GM12865 (cell line): Measurements from ENCODE around the gene TNFRSF17.
"Not testable (repeated sequence)": the region's sequence is repeated elsewhere in the genome, so short reads cannot be mapped to it uniquely, and the experiment has no call there.

Source experiments
- DNase-seq: peaks from one replicate; pipeline ENCODE4 v3.0.0; 2010; ENCODE audit warnings: low read depth
- H3K4me3 ChIP-seq: 2 replicates; pipeline ENCODE4 v1.5.1; 2011; ENCODE audit warnings: mild to moderate bottlenecking, low read depth, low read length, control low read depth
- CTCF ChIP-seq: IDR thresholded peaks from 2 replicates; pipeline ENCODE4 v1.5.1; 2011; ENCODE audit warnings: low read length, control low read depth, low read depth, inconsistent platforms; ENCODE audit not compliant: insufficient read depth; ENCODE audit errors: missing control alignments

The TNFRSF17 gene

GRCh38 chr16:11949527-11949926, 15.5 kb upstream of the TNFRSF17 start:
- peak; percentile 82 for DNase-seq
- TF ChIP-seq CTCF: peak; percentile 73
- H3K4me3 ChIP-seq: no peak overlapping the region

DNA sequence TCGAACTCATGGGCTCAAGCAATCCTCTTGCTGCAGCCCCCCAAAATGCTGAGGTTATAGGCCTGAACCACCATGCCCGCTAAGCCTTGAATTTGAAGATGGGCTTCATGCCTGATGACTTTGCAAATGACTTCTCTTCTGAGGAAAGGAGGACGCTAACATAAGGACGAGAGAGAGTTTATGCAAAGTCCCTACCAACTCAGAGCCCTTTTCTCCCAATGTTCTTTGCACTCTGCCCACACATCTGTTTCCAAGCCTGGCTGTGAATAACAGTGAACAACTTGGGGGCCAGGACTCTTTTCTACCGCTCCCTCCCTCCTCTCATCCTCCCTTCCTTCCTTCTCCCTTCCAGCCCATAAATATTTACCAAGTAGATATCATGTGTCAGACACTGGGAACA, 14.6 kb upstream of the TNFRSF17 start:
- DNase-seq: no peak
- H3K4me3 ChIP-seq: no peak overlapping the region
- no peak for TF ChIP-seq CTCF

DNA sequence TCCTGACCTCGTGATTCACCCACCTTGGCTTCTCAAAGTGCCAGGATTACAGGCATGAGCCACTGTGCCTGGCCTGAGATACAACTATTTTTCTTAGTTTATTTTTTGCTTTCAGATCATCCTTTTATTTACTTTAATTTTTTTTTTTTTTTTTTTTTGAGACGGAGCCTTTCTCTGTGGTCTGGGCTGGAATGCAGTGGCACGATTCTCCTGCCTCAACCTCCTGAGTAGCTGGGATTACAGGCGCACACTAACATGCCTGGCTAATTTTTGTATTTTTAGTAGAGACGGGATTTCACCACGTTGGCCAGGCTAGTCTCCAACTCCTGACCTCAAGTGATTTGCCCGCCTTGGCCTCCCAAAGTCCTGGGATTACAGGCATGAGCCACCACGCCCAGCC, 11.4 kb upstream of the TNFRSF17 start:
- not testable (repeated sequence) for H3K4me3 ChIP-seq, DNase-seq

- TF ChIP-seq CTCF: no peak
- H3K4me3 ChIP-seq: no peak overlapping the region
- no peak for DNase-seq
These were observed 9.3 kb upstream of the TNFRSF17 start for GRCh38 chr16:11955713-11956123.

DNA sequence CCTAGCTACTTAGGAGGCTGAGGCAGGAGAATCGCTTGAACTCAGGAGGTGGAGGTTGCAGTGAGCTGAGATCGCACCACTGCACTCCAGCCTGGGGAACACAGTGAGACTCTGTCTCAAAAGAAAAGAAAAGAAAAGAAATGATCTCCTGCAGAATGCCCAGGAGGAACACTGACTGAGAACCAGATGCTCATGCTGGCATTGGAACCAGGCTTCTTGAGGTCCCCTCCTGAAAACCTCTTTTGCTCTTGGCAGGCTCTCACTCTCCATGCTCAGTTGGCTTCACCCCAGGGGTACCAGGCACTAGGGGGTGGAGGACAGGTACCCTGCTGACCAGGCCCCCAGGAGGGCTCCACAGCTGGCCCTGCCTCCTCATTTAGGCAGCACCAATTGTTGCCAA, 8.5 kb upstream of the TNFRSF17 start:
- H3K4me3 ChIP-seq: no peak overlapping the region
- no peak for DNase-seq
- no peak for TF ChIP-seq CTCF

DNA sequence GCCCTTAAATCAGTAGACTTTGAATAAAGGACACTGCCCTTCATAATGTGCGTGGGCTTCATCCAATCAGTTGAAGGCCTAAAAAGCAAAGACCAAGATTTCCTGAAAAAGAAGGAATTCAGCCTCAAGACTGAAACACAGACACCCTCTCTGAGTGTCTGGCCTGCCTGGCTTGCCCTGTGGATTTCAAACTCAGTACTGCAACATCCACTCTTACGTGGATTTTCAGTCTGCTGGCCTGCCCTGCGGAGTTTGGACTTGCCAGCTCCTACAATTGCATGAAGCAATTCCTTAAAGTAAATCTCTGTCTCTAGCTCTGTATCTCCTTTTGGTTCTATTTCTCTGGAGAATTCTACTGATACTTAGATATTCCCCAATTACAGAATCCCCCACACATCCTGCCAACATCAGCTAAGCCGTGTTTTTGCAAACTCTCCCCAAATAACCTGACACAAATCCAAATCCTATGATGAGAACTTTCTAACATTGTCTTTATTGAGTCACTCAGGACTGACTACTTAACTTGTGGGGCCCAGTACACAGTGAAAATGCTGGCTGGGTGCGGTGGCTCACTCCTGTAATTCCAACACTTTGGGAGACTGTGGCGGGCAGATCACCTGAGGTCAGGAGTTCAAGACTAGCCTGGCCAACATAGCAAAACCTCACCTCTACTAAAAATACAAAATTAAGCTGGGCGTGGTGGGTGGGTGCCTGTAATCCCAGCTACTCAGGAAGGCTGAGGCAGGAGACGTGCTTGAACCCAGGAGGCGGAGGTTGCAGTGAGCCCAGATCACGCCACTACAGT, 7.2 kb upstream of the TNFRSF17 start:
- DNase-seq: no peak
- TF ChIP-seq CTCF: no peak

DNA sequence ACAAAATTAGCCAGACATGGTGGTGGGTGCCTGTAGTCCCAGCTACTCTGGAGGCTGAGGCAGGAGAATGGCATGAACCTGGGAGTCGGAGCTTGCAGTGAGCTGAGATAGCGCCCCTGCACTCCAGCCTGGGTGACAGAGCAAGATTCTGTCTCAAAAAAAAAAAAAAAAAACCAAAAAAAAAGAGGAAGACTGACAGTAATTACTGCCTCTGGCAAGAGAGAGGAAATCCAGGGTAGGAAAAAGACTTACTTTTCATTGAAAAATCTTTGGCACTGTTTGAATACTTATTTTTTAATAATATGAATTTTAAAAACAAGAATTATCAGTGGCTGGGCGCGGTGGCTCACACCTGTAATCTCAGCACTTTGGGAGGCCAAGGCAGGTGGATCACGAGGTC, 2.6 kb upstream of the TNFRSF17 start:
- not testable (repeated sequence) for DNase-seq

More for the DNA sequence above, 7.2 kb upstream of the TNFRSF17 start:
- H3K4me3 ChIP-seq: no peak overlapping the region

GRCh38 chr16:11962978-11963377, 2.0 kb upstream of the TNFRSF17 start:
- peak; percentile 65 for DNase-seq
- H3K4me3 ChIP-seq: peak overlapping the region; percentile 91

More for the DNA sequence above, 2.6 kb upstream of the TNFRSF17 start:
- H3K4me3 ChIP-seq: not testable (repeated sequence)

GRCh38 chr16:11963706-11964105, 1.3 kb upstream of the TNFRSF17 start:
- H3K4me3 ChIP-seq: peak overlapping the region; percentile 91
- no peak for TF ChIP-seq CTCF
- no peak for DNase-seq
